GM10266 (cell line): ENCODE measurements around the gene DCST1.

Experiments used
- DNase-seq: peaks from one replicate; pipeline ENCODE4 v3.0.0; 2012; ENCODE audit errors: extremely low spot score
- CTCF ChIP-seq: IDR thresholded peaks from 2 replicates; pipeline ENCODE4 v1.5.1; 2012; ENCODE audit warnings: mild to moderate bottlenecking, low read depth; ENCODE audit not compliant: control insufficient read depth, insufficient read depth; ENCODE audit errors: missing control alignments

Gene DCST1

DNA sequence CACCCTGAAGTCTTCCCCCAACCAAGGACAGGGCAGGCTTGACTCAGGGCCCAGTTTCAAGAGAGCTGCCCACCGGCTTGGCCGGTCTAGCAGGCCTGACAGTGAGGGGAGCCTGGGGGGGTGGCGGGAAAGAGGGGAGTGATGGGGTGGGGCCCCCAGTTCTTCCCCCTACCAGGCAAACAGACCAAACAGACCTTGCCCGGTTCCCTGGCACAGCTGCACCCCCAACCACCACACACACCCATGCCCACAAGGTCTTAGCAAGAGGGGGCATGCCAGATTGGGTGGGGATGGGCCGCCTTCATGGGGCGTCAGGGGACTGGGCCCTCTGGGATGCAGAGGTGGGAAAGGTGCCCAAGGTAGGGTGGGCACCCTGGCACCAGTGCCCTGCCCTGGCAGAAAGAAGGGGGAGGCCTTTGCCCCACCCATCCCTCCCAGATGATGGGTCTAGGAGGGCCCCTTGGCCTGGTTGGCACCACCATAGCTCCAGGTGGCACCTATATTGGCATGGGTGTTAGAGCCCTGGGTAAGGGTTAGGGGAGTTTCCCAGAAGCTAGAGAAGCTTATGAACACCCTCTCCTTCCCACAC is 22.1 kb upstream of the DCST1 start:
- TF ChIP-seq CTCF = no peak
- DNase-seq = no peak

GRCh38 chr1:155012026-155012546 is 21.5 kb upstream of the DCST1 start:
- TF ChIP-seq CTCF = no peak
- DNase-seq = no peak

GRCh38 chr1:155012776-155013602 is 20.6 kb upstream of the DCST1 start:
- TF ChIP-seq CTCF = no peak
- DNase-seq = no peak

DNA sequence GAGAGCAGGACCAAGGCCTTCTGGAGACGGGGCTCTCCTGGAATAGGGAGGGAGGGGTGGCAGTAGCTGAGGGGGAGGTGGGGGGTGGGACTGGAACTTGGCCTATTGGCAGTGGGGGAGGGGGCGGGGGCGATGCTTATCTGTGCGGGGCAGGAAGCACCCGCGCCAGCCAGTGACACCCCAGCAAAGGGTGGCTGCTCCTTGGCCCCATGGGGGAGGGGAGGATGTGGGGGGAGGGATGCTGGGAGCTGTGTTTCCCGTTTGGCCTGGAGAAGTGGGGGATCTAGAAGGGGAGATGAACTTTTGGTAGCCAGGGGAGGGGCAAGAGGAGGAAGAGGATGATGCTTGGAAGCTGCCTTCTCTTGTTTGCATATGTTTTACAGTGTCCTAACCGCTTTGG is 20.0 kb upstream of the DCST1 start:
- TF ChIP-seq CTCF = no peak
- DNase-seq = no peak

GRCh38 chr1:155014709-155015508 is 18.7 kb upstream of the DCST1 start:
- TF ChIP-seq CTCF = no peak
- DNase-seq = no peak

- no peak for TF ChIP-seq CTCF
- DNase-seq = no peak
Observed at GRCh38 chr1:155015527-155016230, 17.9 kb upstream of the DCST1 start.
